Ramos (cell line): ENCODE results near the gene SLC35D3.
"Not testable (repeated sequence)": the region's sequence is repeated elsewhere in the genome, so short reads cannot be mapped to it uniquely, and the experiment has no call there.

Source experiments
- in situ Hi-C: fragments of 300-500 bp; cut with MboI; formaldehyde crosslinking; loops from one replicate; pipeline ENCODE4 v1.14.3; 2022; ENCODE audit warnings: low sequenced_read_pairs; ENCODE audit not compliant: unreplicated experiment

SLC35D3 gene

DNA sequence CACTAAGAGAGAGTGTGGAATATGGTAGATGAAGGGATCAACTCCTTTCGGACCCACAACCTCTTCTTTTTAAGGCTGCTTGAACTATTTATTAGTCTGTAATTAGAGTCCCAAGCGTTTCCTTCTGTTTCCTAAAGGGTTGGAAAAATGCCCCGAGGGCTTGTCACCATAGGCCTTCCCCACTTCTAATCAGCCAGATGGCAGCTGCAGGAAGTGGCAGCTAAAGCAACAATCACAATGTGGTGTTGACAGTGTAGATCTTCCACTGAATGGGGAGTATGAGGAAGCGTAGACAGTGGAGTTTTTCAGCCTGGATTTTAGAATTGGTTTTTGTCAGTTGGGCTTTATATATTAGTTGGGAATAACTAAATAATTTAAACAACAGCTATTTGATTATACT, 40.6 kb downstream of the SLC35D3 start:
- in situ Hi-C loops = no loop called here

DNA sequence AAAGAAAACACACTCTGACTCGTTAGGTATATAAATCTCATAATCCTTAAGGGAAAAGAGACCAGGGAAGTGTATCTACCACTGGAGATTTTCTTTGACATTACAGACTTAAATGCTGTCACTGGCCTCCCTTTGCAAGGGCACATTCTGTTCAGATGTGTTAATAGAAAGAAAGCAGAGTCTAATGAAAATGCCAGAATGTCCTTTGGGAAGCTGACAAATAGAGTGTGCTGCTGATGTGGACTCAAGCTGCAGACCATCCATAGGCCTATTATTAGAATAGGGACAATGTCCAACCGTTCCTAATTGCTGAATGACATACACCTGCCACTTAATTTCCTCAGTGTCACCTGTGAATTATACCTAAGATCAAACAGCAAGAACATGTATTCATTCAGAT, 41.2 kb downstream of the SLC35D3 start:
- in situ Hi-C loops = no loop called here

DNA sequence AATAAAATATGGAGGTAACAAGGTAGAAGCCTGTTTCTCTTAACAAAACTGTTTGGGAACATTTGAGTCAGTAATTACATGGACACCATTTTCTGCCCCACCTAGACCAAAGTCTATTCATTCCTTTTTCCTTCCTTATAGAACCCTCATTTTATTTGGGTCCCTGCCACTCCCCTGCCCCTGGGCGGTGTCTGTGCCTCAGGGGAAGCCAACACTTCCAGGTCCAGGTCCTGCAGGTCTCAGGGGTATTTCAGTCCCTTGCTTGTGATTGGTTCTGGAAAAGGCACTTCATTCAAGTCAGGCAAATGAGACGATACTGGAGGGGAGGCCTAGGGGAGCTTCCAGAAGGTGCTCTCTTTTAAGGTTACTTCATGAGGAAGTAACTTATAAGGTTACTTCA, 42.3 kb downstream of the SLC35D3 start:
- in situ Hi-C loops = no loop called here

DNA sequence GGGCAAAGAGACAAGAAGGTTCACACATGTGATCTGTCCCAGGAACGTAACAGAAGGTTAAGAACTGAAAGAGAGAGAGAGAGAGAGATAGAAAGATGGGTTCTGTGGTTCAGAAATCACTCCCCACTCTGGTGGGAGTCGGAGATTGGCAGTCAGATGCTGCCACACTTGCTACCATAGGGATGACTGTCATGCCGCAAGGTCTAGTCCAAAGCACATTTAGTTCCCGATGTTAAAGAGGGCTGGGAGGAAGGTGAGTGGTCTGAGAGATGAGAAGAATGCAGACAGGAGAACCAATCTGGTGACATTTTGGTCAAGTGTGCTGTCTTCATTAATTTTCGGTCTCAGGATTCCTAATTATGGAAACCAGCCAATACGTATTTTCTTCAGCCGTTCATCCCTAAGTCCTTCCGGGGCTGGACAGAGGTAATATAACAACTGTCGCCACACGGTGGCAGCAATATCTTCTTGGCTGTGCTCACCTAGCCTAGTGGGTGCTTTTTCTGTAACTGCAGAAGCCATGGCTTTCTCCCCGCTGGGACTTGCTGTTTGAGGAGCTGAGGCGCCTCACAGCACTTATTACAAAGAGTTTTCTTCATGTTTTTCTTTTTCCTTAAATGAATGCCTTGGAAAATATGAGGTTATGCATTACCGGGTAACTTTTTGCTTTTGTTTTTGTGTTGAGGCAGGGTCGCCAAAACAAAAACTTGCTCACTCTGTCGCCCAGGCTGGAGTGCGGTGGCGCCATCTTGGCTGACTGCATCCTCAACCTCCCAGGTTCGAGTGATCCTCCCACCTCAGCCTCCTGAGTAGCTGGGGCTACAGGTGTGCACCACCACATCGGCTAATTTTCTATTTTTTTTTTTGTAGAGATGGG, 46.0 kb downstream of the SLC35D3 start:
- in situ Hi-C loops = no loop called here

DNA sequence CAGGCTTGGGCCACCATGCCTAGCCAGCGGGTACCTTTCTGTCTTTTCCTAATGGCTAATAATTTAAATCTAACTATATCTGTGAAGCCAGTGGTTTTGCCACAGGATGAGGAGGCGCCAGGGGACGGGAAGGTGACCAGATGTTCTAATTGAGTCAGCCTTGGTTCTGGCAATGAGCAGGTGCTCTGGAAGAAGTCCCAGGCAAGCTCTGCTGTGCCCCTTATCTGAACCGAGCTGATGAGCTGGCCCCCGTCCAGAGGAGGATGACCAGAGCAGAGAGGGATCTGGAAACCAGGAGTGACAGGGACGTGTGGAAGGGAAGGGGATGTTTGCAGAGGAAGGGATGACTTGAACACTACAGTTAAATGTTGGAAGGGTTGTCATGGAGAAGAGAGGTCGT, 46.7 kb downstream of the SLC35D3 start:
- in situ Hi-C loops = no loop called here

DNA sequence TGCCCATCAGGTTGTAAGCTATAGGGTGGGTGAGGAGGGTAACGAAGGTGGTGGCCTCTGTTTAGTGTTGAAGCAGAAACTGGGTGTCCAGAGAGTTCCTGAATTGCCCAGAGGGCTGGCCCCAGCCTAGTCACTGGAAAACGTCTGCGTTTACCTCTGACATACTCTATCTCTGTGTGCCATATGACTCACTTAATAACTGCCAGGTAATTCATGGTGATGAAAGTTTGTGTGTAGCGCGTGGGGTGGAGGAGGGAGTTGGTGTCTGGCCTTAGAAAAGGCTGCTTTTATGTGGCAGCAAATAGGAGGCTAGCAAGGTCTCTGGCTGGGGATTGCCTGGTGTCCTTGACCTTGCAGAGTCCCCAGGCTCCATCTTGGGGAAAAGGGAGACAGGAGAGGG, 47.3 kb downstream of the SLC35D3 start:
- in situ Hi-C loops = no loop called here

DNA sequence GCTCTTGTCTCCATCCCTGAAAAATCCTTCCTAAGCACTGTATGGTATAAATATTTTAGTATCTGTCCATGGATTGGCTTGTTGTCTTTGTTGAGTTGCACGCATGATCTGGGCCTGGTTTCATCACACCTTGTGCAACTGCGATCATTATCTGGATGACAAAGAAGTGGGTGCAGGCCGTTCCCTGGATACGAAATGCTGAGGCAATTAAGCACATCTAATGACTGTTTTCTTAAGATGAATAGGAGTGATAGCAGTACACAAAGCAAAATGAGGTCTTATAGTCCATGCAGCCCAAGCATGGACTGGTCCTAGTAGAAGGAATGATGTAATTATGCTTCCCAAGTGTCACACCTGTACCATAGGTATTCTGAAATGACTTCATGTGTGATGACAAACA, 47.8 kb downstream of the SLC35D3 start:
- in situ Hi-C loops = no loop called here

DNA sequence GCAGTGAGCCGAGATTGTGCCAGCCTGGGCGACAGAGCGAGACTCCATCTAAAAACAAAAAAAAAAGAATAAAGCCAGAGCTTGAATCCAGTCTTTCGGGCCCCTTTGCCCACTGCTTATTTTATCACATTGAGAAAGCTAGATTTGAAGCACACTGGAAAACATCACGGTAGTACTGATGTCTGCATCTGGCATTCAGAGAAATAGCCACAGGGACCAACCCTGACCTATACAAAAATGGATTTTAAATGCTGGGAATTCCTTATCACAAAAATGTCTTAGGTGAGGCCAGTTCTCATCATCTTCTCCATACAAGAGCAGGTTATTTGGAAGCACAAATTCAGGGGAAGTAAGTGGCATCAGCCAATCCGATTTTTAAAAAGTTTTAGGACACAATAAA, 49.5 kb downstream of the SLC35D3 start:
- in situ Hi-C loops = no loop called here

DNA sequence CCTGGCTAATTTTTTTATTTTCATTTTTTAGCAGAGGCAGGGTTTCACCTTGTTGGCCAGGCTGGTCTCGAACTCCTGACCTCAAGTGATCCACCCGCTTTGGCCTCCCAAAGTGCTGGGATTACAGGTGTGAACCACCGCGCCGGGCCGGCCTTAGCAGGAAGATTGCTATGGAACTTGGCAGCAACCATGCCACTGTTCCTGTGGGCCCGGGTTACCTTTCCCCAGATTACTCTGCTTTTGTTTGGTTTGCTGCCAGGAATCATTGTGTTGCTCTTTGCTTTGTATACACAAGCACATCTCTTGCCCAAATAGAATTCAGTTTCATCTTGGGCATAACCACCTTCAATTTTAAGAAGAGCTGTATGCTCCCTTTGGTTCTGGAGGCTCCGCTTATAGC, 51.7 kb downstream of the SLC35D3 start:
- in situ Hi-C loops = not testable (repeated sequence)
